Mucosa of stomach (tissue), 1 donor: ENCODE results near the gene COX7A2.

Experiments
- H3K27me3 ChIP-seq: one replicate; pipeline ENCODE4 v1.7.0; 2013; ENCODE audit warnings: mild to moderate bottlenecking, low read length; ENCODE audit not compliant: control insufficient read depth, insufficient read depth
- H3K36me3 ChIP-seq: one replicate; pipeline ENCODE4 v1.7.0; 2013; ENCODE audit warnings: low read length; ENCODE audit not compliant: control insufficient read depth, insufficient read depth
- H3K4me1 ChIP-seq: one replicate; pipeline ENCODE4 v1.7.0; 2013; ENCODE audit warnings: mild to moderate bottlenecking, low read length; ENCODE audit not compliant: control insufficient read depth, insufficient read depth
- H3K4me3 ChIP-seq: one replicate; pipeline ENCODE4 v1.7.0; 2013; ENCODE audit warnings: low read length
- H3K9ac ChIP-seq: one replicate; pipeline ENCODE4 v1.7.0; 2013; ENCODE audit warnings: mild to moderate bottlenecking, low read length, moderate library complexity
- H3K9me3 ChIP-seq: one replicate; pipeline ENCODE4 v1.7.0; 2013; ENCODE audit warnings: mild to moderate bottlenecking, low read length, moderate library complexity; ENCODE audit not compliant: control insufficient read depth
- donor health status: Pancreatic carcinoma.

Gene COX7A2

GRCh38 chr6:75202676-75203131 is 40.9 kb downstream of the COX7A2 start:
- Histone ChIP-seq H3K4me1 (peaks cover 6% of the 10 kb centered on the region), H3K27me3 (peaks cover 61% of the 10 kb centered on the region), H3K4me3 (no peak overlapping the region), H3K9ac (no peak overlapping the region), H3K36me3 (no peaks in the 10 kb centered on the region), H3K9me3 (no peaks in the 10 kb centered on the region)

- Histone ChIP-seq H3K27me3 (peaks cover 55% of the 10 kb centered on the region), H3K9me3 (no peaks in the 10 kb centered on the region), H3K36me3 (no peaks in the 10 kb centered on the region), H3K4me1 (peaks cover 3% of the 10 kb centered on the region), H3K4me3 (no peak overlapping the region), H3K9ac (peak overlapping the region; percentile 15)
Measured at GRCh38 chr6:75201901-75202672, 41.5 kb downstream of the COX7A2 start.

- no peak overlapping the region for H3K9ac ChIP-seq
- peaks cover 3% of the 10 kb centered on the region for H3K4me1 ChIP-seq
- no peaks in the 10 kb centered on the region for H3K9me3 ChIP-seq
- peaks cover 44% of the 10 kb centered on the region for H3K27me3 ChIP-seq
- no peaks in the 10 kb centered on the region for H3K36me3 ChIP-seq
- H3K4me3 ChIP-seq, result no peak overlapping the region
Measured at GRCh38 chr6:75201021-75201420, 42.6 kb downstream of the COX7A2 start.

DNA sequence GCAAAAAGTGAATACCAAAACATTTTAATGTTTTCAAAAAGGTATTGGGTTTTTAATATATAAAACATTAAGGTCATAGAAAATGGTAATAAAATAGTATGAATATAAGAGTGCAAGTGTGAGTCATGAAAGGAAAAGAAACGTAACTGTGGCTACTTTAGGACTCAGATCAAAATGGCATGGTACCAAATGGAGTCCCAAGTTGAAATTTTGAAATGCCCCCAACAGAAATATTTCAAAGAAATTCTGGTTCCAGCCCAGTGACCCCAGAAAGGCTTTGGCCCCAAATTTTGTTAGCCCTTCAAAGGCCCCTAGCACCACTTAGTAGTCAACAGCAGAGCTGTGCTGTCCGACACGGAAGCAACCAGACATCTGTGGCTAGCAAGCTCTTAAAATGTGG is 43.7 kb downstream of the COX7A2 start:
- H3K4me1 ChIP-seq, result peaks cover 3% of the 10 kb centered on the region
- H3K27me3 ChIP-seq, result peaks cover 33% of the 10 kb centered on the region
- no peak overlapping the region for H3K4me3 ChIP-seq
- no peak overlapping the region for H3K9ac ChIP-seq
- no peaks in the 10 kb centered on the region for H3K9me3 ChIP-seq
- H3K36me3 ChIP-seq, result no peaks in the 10 kb centered on the region

GRCh38 chr6:75196081-75196687 is 47.4 kb downstream of the COX7A2 start:
- Histone ChIP-seq H3K27me3 (no peaks in the 10 kb centered on the region), H3K4me1 (no peaks in the 10 kb centered on the region), H3K36me3 (no peaks in the 10 kb centered on the region), H3K9ac (no peak overlapping the region), H3K4me3 (no peak overlapping the region), H3K9me3 (no peaks in the 10 kb centered on the region)

- Histone ChIP-seq H3K9ac (no peak overlapping the region), H3K36me3 (no peaks in the 10 kb centered on the region), H3K9me3 (no peaks in the 10 kb centered on the region), H3K27me3 (no peaks in the 10 kb centered on the region), H3K4me3 (no peak overlapping the region), H3K4me1 (no peaks in the 10 kb centered on the region)
Measured at GRCh38 chr6:75188221-75188925, 55.2 kb downstream of the COX7A2 start.
